Measurements from ENCODE around the gene CSRNP3.

GRCh38 chr2:165472922-165473321 is 3.4 kb downstream of the CSRNP3 start:
- TF ChIP-seq CTCF (IDR thresholded peaks at IDR 0.05), result no peak
- no peak for TF ChIP-seq ZFX (IDR thresholded peaks at IDR 0.05; ENCODE audit: borderline replicate concordance)

Data from 22Rv1 (cell line).